Hepatocyte (in vitro differentiated cells): ENCODE results near the gene PSD2.

Source experiments
- CTCF ChIP-seq: fragments of 200-600 bp; sonication (generic); IDR thresholded peaks from 2 replicates; pipeline ENCODE4 v1.5.1; 2016; ENCODE audit warnings: antibody characterized with exemption, mild to moderate bottlenecking; ENCODE audit not compliant: poor library complexity
- EZH2 ChIP-seq: fragments of 200-600 bp; sonication (generic); IDR thresholded peaks from 2 replicates; pipeline ENCODE4 v1.6.1; 2016; ENCODE audit warnings: antibody characterized with exemption, mild to moderate bottlenecking, borderline replicate concordance

DNA sequence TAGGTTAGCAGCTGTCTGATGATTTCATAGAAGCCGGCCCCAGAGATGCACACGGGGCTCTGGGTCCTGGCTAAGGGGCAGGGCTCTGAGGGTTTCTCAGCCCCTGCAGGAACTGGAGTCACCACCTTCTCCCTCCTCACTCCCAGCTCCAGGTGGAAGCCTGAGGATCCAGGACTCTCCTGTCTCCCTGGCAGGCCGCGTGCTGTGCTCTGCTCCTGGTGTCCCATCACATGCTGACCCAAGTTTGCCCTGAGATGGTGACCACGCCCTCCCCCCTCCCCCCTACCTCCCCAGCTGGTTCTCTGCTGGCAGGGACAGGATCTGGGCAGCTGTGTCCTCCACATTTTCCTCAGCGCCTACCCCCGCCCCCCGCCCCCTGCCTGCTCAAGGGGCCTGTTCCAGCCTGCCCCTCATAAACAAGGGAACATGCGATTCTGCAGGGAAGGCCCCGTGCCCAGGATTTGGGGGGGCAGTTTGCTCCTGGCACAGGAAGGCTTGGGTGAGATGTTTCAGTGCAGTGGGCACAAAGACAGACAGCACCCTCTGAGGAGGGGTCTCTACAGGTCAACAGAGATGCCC is 87.4 kb downstream of the PSD2 start:
- no peak for TF ChIP-seq CTCF
- TF ChIP-seq EZH2: no peak
